Stimulated activated CD8-positive, alpha-beta memory T cell treated with anti-CD3 and anti-CD28 coated beads, Interleukin-15, amount 100 ng/mL, for 4 hours (primary cell): ENCODE data around the gene TMC5.

Source experiments
- DNase-seq, 2 donors: peaks; one replicate each; pipeline ENCODE4 v3.0.0-alpha.2; 2020; ENCODE audit warnings: low read depth in 2 of 2

TMC5 gene

DNA sequence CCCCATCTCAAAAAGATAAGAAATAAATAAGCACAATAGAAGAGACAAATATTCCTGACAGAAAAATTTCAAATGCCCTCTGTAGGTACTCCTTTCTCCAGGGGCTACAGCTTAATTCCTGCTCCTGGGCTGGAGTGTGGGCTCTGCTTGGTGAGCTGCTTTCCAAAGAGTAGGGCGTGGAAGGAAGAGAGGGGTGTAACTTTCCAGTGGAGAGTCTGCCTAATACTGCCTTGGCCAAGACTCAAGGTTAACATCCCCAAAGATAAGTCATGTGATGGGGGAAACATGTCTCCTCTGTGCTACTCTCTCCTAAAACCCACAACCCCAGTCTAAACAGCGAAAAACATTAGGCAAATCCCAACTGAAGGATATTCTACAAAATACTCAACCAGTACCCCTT lies 42.7 kb downstream of the TMC5 start:
- DNase-seq = no peak

DNA sequence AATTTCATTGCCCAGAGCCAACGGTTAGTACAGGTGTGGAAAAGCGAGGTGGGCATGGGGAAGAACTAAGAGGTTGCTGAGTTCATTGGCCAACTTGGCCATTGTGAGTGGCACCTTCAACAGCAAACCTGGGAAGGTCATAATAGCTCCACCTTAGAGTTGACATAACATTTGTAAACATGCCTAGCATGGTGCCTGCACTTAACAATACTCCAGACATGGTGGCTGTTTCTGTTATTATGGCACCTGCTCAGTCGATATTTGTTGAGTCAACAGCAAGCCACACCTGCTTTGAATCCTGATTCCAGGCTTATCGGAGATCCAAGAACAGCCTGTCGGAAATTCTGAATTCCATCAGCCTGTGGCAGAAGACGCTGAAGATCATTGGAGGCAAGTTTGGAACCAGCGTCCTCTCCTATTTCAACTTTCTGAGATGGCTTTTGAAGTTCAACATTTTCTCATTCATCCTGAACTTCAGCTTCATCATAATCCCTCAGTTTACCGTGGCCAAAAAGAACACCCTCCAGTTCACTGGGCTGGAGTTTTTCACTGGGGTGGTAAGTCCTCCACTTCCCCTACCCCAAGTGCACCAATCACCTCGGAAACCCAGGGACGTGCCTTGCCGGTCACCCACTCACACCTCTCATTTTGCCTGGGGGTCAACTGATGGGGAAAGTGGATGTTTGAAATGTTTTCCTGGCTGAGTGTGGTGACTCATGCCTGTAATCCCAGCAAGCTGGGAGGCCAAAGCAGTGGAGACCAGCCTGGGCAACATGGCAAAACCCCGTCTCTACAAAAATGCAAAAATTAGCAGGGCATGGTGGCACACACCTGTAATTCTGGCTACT lies 46.0 kb downstream of the TMC5 start:
- DNase-seq = no peak

DNA sequence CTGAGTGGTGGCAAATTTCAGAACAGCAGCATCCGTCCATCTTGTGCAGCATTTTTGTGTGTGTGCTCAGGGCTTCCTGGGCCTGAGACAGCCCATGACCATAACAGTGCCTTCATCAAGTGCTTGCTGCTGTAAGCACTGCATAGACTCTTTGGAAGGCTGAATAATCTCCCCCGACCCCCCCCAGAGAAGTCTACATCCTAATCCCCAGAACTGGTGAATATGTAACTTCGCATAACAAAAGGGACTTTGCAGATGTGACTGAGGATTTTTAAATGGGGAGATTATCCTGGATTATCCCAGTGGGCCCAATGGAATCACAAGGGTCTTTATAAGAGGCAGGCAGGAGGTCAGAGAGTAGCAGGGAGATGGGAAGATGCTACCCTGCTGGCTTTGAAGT lies 50.6 kb downstream of the TMC5 start:
- DNase-seq = no peak

DNA sequence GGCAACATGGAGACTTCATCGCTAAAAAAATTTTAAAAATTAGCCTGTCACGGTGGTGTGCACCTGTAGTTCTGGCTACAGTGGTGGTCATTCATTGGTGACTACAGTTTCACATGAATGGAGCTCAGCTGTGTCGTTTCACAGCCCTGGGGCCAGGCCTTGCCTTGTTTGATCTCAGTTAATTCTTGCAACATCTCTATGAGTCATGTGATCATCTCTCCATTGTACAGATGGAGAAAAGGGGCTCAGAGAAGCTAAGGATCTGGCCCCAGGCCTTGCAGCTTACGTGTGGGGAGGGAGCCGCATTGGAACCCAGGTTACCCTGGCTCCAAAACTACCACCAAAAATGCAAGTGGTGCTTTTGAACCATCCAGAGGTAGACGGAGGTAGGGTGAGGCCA lies 54.8 kb downstream of the TMC5 start:
- no peak for DNase-seq

DNA sequence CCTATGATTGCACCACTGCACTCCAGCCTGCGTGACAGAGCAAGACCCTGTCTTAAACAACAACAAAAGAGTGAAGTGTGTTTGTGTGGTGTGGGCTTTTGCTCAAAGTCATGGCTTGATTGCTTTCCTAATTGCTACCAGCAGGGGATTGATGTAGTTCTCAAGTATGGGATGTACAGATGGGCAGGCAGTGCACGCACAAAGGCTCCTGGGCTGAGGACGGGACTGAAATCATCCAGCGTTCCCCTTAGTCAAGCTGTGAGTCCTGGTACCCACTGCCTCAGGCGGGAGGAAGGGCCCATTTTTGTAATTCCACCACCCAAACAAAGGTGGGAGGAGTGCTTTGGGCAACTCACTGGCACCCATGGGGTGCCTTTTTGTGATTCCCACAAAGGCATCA lies 56.9 kb downstream of the TMC5 start:
- DNase-seq = no peak

DNA sequence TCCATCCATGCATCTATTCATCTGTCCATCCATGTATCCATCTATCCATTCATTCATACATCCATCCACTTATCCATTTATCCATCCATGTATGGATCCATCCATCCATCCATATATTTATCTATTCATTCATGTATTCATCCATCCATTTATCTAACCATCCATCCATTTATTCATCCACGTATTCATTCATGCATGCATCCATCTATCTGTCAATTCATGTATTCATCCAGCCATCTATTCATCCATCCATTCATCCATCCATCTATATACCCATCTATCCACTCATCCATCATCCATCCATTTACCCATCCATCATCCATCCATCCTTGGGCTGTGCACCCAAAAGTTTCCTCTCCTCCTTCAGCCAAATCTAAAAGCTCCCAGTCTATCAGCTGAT lies 60.8 kb downstream of the TMC5 start:
- no peak for DNase-seq

- DNase-seq = no peak
These were observed 61.6 kb downstream of the TMC5 start for GRCh38 chr16:19479302-19479721.

DNA sequence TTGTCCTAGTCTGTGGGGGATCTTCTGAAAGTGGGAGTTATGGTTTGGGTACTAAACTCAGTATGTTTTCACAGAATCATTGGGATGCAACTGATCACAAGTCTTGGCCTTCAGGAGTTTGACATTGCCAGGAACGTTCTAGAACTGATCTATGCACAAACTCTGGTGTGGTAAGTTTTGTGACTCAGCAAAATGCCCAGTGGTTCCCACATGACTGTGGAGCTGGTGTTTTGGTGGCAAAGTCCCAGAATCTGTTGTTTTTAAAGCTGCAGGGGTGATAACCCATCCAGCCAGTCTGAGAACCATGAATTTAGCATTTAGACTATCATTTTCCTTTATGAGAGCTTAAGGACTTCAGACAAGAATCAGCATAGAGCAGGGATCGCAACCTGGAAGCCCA lies 63.6 kb downstream of the TMC5 start:
- DNase-seq = no peak

DNA sequence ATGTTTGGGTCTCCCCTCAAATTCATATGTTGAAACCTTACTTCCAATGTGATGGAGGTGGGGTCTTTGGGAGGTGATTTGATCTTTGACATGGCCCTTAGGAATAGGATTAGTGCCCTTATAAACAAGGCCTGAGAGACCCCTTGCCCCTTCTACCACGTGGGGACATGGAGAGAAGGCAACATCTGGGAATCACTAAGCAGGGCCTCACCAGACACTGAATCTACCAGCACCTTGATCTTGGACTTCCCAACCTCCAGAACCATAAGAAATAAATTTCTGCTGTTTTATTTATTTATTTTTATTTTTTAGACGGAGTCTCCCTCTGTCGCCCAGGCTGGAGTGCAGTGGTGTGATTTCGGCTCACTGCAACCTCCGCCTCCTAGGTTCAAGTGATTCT lies 64.1 kb downstream of the TMC5 start:
- no peak for DNase-seq

GRCh38 chr16:19482291-19482690 lies 64.6 kb downstream of the TMC5 start:
- DNase-seq = no peak

DNA sequence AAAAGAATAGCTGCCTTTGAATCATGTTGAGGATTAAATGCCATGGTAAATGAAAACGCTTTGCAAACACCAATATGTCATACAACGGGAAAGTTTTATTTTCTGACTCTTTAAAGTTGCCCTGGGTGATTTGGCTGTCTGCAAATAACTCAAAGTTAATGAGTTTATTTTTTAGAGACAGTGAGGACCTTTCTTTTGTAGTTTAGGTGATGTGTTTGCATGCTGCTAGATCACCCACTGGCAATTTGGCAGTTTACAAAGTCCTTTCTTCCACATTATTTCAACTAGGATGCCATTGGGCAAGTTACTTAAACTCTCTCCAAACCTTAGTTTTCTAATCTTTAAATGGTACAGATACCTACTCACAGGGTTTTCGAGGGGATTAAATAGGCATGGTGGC lies 66.4 kb downstream of the TMC5 start:
- no peak for DNase-seq

- no peak for DNase-seq
These were observed 67.9 kb downstream of the TMC5 start for GRCh38 chr16:19485611-19486010.

DNA sequence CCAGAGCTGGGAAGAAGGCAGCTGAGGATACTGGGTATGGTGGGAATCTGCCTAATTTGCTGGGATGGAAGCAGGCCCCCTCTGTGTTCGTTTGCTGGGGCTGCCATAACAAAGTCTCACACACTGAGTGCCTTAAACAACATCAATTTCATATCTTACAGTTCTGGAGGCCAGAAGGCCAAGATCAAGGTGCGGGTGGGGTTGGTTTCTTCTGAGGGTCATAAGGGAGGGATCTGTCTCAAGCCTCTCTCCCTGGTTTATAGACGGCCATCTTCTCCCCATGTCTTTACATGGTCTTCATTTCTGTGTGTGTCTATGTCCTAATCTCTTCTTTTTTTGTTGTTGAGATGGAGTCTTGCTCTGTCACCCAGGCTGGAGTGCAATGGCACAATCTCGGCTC lies 68.4 kb downstream of the TMC5 start:
- DNase-seq = no peak

DNA sequence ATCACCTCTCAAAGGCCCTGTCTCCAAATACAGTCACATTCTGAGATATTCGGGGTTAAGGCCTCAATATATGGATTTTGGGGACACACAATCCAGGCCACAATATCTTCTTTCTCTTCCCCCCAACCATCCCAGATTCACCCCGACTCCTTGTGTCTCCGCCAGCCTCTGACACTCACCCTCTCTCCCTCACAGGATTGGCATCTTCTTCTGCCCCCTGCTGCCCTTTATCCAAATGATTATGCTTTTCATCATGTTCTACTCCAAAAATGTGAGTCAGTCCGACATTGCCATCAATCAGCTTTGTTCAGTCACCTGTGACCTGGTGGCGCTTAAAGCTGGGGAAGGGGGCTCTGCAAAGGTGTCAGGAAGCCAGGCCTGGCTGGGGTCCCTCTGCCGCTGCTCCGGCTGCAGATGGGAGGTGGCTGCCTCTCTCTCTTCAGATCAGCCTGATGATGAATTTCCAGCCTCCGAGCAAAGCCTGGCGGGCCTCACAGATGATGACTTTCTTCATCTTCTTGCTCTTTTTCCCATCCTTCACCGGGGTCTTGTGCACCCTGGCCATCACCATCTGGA lies 69.2 kb downstream of the TMC5 start:
- no peak for DNase-seq

DNA sequence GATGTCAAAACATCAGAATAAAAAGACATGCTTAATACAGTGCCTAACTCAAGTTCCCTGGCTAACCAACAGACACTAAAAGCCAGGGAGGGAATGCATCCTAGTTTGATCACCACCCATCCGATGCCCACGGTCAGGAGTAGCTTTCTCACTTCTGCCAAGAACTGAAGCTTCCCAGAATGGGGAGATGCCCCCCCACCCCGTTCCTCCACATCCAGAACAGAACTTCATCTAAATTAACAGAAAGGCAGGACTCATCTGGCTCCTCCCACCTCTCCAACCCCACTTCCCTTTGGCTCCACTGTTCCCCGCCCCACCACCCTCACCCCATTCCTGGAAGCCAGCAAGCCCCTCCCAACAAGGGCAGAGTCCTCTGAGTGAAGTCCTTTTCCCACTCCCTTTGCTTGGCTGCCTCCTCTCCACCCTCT lies 70.5 kb downstream of the TMC5 start:
- no peak for DNase-seq

DNA sequence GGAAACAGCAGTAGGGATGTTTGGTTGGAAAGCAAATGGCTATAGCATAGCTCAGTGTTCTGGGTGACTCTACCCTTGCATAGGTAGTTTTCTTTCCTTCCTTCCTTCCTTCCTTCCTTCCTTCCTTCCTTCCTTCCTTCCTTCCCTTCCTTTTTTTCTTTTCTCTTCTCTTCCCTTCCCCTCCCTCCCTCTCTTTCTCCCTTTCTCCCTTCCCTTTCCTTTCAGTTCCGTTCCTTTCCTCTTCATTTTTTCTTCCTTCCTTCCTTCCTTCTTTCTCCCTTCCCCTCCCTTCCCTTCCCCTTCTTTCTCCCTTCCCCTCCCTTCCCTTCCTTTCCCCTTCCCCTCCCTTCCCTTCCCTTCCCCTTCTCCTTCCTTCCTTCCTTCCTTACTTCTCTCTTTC lies 72.9 kb downstream of the TMC5 start:
- no peak for DNase-seq

DNA sequence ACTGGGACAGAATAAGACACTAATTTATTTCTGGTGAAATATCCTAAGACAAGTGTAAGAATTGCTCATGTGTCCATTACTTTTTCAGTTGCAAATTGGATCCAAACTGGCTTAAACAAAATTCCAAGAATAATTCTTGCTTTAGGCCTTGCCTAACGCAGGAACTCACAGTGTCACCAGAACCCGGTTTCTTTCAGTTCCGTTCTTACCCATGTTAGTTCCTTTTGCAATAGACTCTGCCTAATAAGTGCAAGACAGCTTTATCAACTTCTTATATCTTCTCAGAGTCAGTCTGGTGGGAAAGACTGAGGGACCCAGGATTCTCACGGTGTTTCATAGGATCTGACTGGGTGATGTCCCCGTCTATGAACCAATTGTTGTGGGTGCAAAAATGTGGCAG lies 79.5 kb downstream of the TMC5 start:
- DNase-seq = no peak

DNA sequence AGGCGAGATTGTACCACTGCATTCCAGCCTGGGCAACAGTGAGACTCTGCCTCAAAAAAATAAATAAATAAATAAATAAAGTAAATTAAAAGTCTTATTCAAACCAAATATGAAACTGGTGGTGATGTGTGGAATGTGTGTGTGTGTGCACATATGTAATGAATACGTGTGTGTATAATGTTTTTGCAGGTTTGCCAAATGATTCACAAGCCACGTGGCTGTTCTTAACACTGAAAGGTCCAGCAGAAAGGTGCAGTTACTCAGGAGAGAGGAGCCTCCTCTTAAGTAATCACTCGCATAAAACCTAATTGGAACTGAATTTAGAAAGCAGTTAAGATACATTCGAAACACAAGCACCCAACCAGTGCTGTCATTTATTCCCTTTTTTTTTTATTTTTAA lies 81.3 kb downstream of the TMC5 start:
- DNase-seq = no peak

GRCh38 chr16:19499481-19499880 lies 81.8 kb downstream of the TMC5 start:
- DNase-seq = no peak

GRCh38 chr16:19502395-19503131 lies 84.9 kb downstream of the TMC5 start:
- DNase-seq = peak in 1 of 2 donors; percentile 36

- no peak for DNase-seq
These were observed 85.9 kb downstream of the TMC5 start for GRCh38 chr16:19503461-19504075.

DNA sequence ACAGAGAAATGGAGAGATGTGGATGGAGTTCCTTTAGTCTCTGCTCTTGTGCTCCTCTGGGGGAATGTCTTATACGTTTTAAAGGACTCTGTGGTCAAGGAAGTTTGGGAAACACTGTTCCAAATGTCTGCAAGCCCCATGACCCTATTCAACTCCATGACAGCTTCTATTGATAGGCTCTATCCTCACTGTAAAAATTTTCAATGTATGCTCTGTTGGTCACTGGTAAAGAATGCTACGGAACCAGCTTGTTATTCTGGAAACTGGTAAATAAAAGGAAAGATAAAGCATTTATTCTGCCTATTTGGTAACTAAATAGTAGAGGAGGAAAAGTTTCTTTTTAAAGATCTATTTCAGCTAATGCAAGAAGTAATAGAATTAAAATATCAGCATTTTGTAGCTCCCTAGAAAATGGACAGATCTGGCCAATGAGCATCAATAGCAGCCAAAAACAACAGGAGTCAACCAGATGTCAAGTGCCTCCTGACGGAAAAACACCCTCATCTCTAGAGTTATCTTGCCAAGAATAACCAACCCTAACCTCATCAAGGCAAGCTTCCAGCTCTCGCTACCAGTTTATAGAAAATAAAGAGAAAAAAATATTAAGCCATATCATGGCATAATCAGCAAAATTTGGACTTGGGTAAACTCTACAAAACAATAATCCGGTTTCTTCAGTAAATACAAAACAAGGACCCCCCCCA lies 88.1 kb downstream of the TMC5 start:
- DNase-seq = no peak
